CD4-positive, alpha-beta T cell (primary cell): ENCODE data around the gene CACNA2D4. TPM values are rescaled to one million over a fixed set of nuclear protein-coding genes. Genes with fewer than 3 reads are reported as not detected.

ENCODE experiments used
- ATAC-seq: fragments of 200-7000 bp; cut with Tn5 transposase; one replicate; pipeline ENCODE4 v1.10.0; 2022; ENCODE audit warnings: mild to moderate bottlenecking; ENCODE audit not compliant: poor library complexity
- CTCF ChIA-PET: fragments of 350-600 bp; sonication (Branson Sonifier 250); formaldehyde crosslinking; loops from one replicate; lab custom pipeline; 2021; ENCODE audit warnings: antibody characterized with exemption, inconsistent platforms; lab: Charles Lee
- POLR2A ChIA-PET: fragments of 350-600 bp; sonication (Branson Sonifier 250); formaldehyde crosslinking; loops from one replicate; lab custom pipeline; 2021; ENCODE audit warnings: antibody characterized with exemption, inconsistent platforms; lab: Charles Lee
- DNase-seq, 14 experiments: peaks; one replicate each; pipeline ENCODE4 v3.0.0-alpha.2; 2013 to 2020; ENCODE audit warnings: mixed read lengths in 2 of 14
- H3K27ac ChIP-seq, 2 donors: one replicate each; pipeline versions ENCODE4 v1.5.1 to v1.7.0; 2013; ENCODE audit warnings: low read length in 2 of 2, low read depth in 1 of 2, mild to moderate bottlenecking in 1 of 2
- H3K27me3 ChIP-seq, 2 experiments: 1 replicate in 1 of 2; 2 replicates in 1 of 2; pipeline versions ENCODE4 v1.6.1 to v1.7.0; 2013; ENCODE audit warnings: low read length in 2 of 2, control low read depth in 1 of 2, mild to moderate bottlenecking in 1 of 2, moderate library complexity in 1 of 2; ENCODE audit not compliant: insufficient read depth in 2 of 2, control insufficient read depth in 1 of 2
- H3K36me3 ChIP-seq: one replicate; pipeline ENCODE4 v1.6.1; 2013; ENCODE audit warnings: low read length, control low read depth; ENCODE audit not compliant: insufficient read depth
- H3K4me1 ChIP-seq: one replicate; pipeline ENCODE4 v1.6.1; 2013; ENCODE audit warnings: low read length, control low read depth; ENCODE audit not compliant: insufficient read depth
- H3K4me3 ChIP-seq: one replicate; pipeline ENCODE4 v1.5.1; 2013; ENCODE audit warnings: mild to moderate bottlenecking, low read length, moderate library complexity
- H3K9me3 ChIP-seq, 2 experiments: 1 replicate in 1 of 2; 2 replicates in 1 of 2; pipeline versions ENCODE4 v1.6.1 to v1.7.0; 2013; ENCODE audit warnings: low read length in 2 of 2, mild to moderate bottlenecking in 2 of 2, control low read depth in 1 of 2, moderate library complexity in 1 of 2; ENCODE audit not compliant: control insufficient read depth in 1 of 2, insufficient read depth in 1 of 2
- H3K27ac Mint-ChIP-seq: one replicate; pipeline ENCODE4 v1.8.0; 2020; ENCODE audit warnings: mixed read lengths
- H3K27me3 Mint-ChIP-seq: one replicate; pipeline ENCODE4 v1.8.0; 2021; ENCODE audit warnings: mixed read lengths
- H3K36me3 Mint-ChIP-seq: one replicate; pipeline ENCODE4 v1.8.0; 2021; ENCODE audit warnings: low read depth, mixed read lengths
- H3K4me1 Mint-ChIP-seq: one replicate; pipeline ENCODE4 v1.8.0; 2021; ENCODE audit warnings: low read depth, mixed read lengths
- H3K4me3 Mint-ChIP-seq: one replicate; pipeline ENCODE4 v1.8.0; 2020; ENCODE audit warnings: mild to moderate bottlenecking, mixed read lengths
- H3K9me3 Mint-ChIP-seq: one replicate; pipeline ENCODE4 v1.8.0; 2020; ENCODE audit warnings: mixed read lengths
- CTCF ChIP-seq: fragments of 200-600 bp; IDR thresholded peaks from one replicate; pipeline ENCODE4 v1.8.0; 2022; ENCODE audit warnings: antibody characterized with exemption, mild to moderate bottlenecking
- intact Hi-C, 2 experiments: fragments of 100-400 bp; cut with DNase I in 1 of 2; cut with micrococcal nuclease in 1 of 2; formaldehyde crosslinking; loops; one replicate each; pipeline versions ENCODE4 v1.15.1 to v1.9.0; 2023 to 2025; cut with DNase I, micrococcal nuclease
- total RNA-seq, 174 experiments: library from RNA in 2 of 174; stranded (reverse) in 2 of 174; gene quantifications; one replicate each; pipeline ENCODE4 v1.2.3 and lab custom pipeline; 2021 to 2026

The CACNA2D4 gene
- total RNA-seq, 2 experiments from 2014 or later, result 10.5 to 11.3 TPM

GRCh38 chr12:1781772-1782171 lies 136.7 kb downstream of the CACNA2D4 start:
- DNase-seq (no peak), ATAC-seq (no peak)
- no peaks in the 10 kb centered on the region for H3K4me1 Mint-ChIP-seq
- intact Hi-C loops, result no loop called here
- Histone ChIP-seq H3K27ac (no peak overlapping the region), H3K4me3 (no peak overlapping the region), H3K4me1 (no peaks in the 10 kb centered on the region), H3K36me3 (peaks cover 61% of the 10 kb centered on the region), H3K27me3 (no peaks in the 10 kb centered on the region), H3K9me3 (no peaks in the 10 kb centered on the region)
- H3K27me3 Mint-ChIP-seq, result no peaks in the 10 kb centered on the region
- peaks cover 87% of the 10 kb centered on the region for H3K36me3 Mint-ChIP-seq
- no peaks in the 10 kb centered on the region for H3K9me3 Mint-ChIP-seq
- ChIA-PET POLR2A (no interaction called here), CTCF (interaction anchor here (1.2 to 2.1 kb wide), 2 partner anchors 9 to 129 kb away, joined by 3 to 11 read pairs; no protein-coding TSS in a partner anchor)
- no peak overlapping the region for H3K4me3 Mint-ChIP-seq
- H3K27ac Mint-ChIP-seq, result no peak overlapping the region
- TF ChIP-seq CTCF, result no peak

DNA sequence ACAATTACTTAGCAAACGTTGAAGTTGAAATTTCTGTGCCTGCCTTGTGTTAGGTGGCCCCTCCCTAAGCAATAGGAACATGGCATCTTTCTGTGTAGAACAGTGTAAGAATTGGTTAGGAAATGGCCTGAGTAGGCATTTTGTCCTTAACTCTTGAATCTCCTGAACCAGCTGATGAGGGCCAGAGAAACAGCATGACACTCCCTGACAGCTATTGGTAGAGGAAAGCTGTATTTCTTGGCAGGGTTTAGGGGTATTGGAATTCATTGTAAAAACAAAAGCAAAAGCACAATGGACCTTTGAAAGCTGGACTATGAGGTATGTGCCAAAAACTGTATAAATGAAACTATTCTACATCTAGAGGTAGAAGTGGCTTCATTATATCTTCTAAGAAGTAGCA lies 138.7 kb downstream of the CACNA2D4 start:
- Histone ChIP-seq H3K4me1 (no peaks in the 10 kb centered on the region), H3K36me3 (peaks cover 50% of the 10 kb centered on the region), H3K4me3 (no peak overlapping the region), H3K27ac (no peak overlapping the region), H3K27me3 (no peaks in the 10 kb centered on the region), H3K9me3 (no peaks in the 10 kb centered on the region)
- no peak overlapping the region for H3K4me3 Mint-ChIP-seq
- CTCF ChIA-PET, result interaction anchor here (1.3 to 1.5 kb wide), 2 partner anchors 11 to 16 kb away, joined by 5 read pairs; no protein-coding TSS in a partner anchor
- POLR2A ChIA-PET, result interaction anchor here (0.8 kb wide), 1 partner anchor 118 kb away, joined by 3 read pairs; no protein-coding TSS in a partner anchor
- H3K4me1 Mint-ChIP-seq, result no peaks in the 10 kb centered on the region
- no peak overlapping the region for H3K27ac Mint-ChIP-seq
- no peaks in the 10 kb centered on the region for H3K9me3 Mint-ChIP-seq
- TF ChIP-seq CTCF, result no peak
- intact Hi-C loops, result no loop called here
- no peaks in the 10 kb centered on the region for H3K27me3 Mint-ChIP-seq
- H3K36me3 Mint-ChIP-seq, result peaks cover 86% of the 10 kb centered on the region
- ATAC-seq (no peak), DNase-seq (no peak)

GRCh38 chr12:1778911-1779310 lies 139.5 kb downstream of the CACNA2D4 start:
- no peaks in the 10 kb centered on the region for H3K4me1 Mint-ChIP-seq
- ATAC-seq, result no peak
- no peak for TF ChIP-seq CTCF
- Histone ChIP-seq H3K9me3 (no peaks in the 10 kb centered on the region), H3K36me3 (peaks cover 45% of the 10 kb centered on the region), H3K27ac (no peak overlapping the region), H3K4me3 (no peak overlapping the region), H3K4me1 (no peaks in the 10 kb centered on the region), H3K27me3 (no peaks in the 10 kb centered on the region)
- intact Hi-C loops, result no loop called here
- no peaks in the 10 kb centered on the region for H3K27me3 Mint-ChIP-seq
- no peak overlapping the region for H3K27ac Mint-ChIP-seq
- POLR2A ChIA-PET, result no interaction called here
- H3K4me3 Mint-ChIP-seq, result no peak overlapping the region
- no peaks in the 10 kb centered on the region for H3K9me3 Mint-ChIP-seq
- CTCF ChIA-PET, result interaction anchor here (1.0 to 1.5 kb wide), 2 partner anchors 12 to 17 kb away, joined by 3 to 5 read pairs; no protein-coding TSS in a partner anchor
- H3K36me3 Mint-ChIP-seq, result peaks cover 83% of the 10 kb centered on the region
- no peak for DNase-seq
